K562 (cell line): ENCODE measurements around the gene CPSF2. TPM values are rescaled to one million over a fixed set of nuclear protein-coding genes. Genes with fewer than 3 reads are reported as not detected.

Experiments used
- C11orf30 ChIP-seq: fragments of 450-650 bp; IDR thresholded peaks from 2 replicates; pipeline ENCODE4 v1.6.1; 2016; ENCODE audit warnings: low read depth, mild to moderate bottlenecking
- CBFB ChIP-seq: sonication (generic); formaldehyde crosslinking; IDR thresholded peaks from 2 replicates; pipeline ENCODE4 v1.4.0; 2020; ENCODE audit warnings: mild to moderate bottlenecking, missing genetic modification reagents
- CCAR2 ChIP-seq: fragments of 200-400 bp; formaldehyde crosslinking; IDR thresholded peaks from 2 replicates; pipeline ENCODE4 v1.6.1; 2017; ENCODE audit warnings: mild to moderate bottlenecking, low read depth, low read length
- EGR1 ChIP-seq: fragments of 450-650 bp; conservative IDR thresholded peaks from 2 replicates; pipeline ENCODE4 v1.6.1; 2017; ENCODE audit warnings: mild to moderate bottlenecking
- MEF2D ChIP-seq: conservative IDR thresholded peaks from 2 replicates; pipeline ENCODE4 v1.6.1; 2016; ENCODE audit warnings: low read depth, missing genetic modification characterization, missing compliant biosample characterization
- NFE2L1 ChIP-seq: fragments of 450-650 bp; IDR thresholded peaks from 2 replicates; pipeline ENCODE4 v1.6.1; 2016; ENCODE audit warnings: missing genetic modification characterization, low read depth, mild to moderate bottlenecking, missing compliant biosample characterization, moderate library complexity, borderline replicate concordance
- PHF21A ChIP-seq: fragments of 450-650 bp; IDR thresholded peaks from 2 replicates; pipeline ENCODE4 v1.6.1; 2017; ENCODE audit warnings: low read depth, borderline replicate concordance
- PTRF ChIP-seq: fragments of 450-650 bp; IDR thresholded peaks from 2 replicates; pipeline ENCODE4 v1.6.1; 2016; ENCODE audit warnings: mild to moderate bottlenecking, missing genetic modification characterization, missing compliant biosample characterization
- RHOXF2B ChIP-seq: fragments of 250-450 bp; sonication (Bioruptor Pico); conservative IDR thresholded peaks from 2 replicates; pipeline ENCODE4 v1.5.1; 2021
- SETDB1 ChIP-seq: IDR thresholded peaks from one replicate; pipeline ENCODE4 v1.6.1; 2012; ENCODE audit warnings: low read length, control low read depth, inconsistent platforms
- SMARCC2 ChIP-seq: fragments of 450-650 bp; IDR thresholded peaks from 2 replicates; pipeline ENCODE4 v1.6.1; 2017; ENCODE audit warnings: antibody characterized with exemption, moderate library complexity, mild to moderate bottlenecking, low read depth
- XRCC5 ChIP-seq: fragments of 200-400 bp; formaldehyde crosslinking; IDR thresholded peaks from 2 replicates; pipeline ENCODE4 v1.6.1; 2017; ENCODE audit warnings: low read depth, mild to moderate bottlenecking, low read length
- ZNF780A ChIP-seq: fragments of 250-450 bp; sonication (Bioruptor Pico); IDR thresholded peaks from 2 replicates; pipeline ENCODE4 v1.5.0; 2021; ENCODE audit warnings: mild to moderate bottlenecking
- polyA plus RNA-seq, 8 experiments: library from polyadenylated mRNA; depleted of rRNA in 4 of 8; stranded (reverse) in 5 of 8; unstranded in 3 of 8; fragments of >200 nt; fragmentation: Nextera tagmentation in 2 of 8; fragmentation: Illumina TruSeq in 1 of 8; extraction: Ambion mirVana in 2 of 8; extraction: Trizol in 1 of 8; gene quantifications; 2 replicates each; pipeline versions ENCODE4 v1.2.1 to v1.2.3, GENCODE V29; 2011 to 2014; ENCODE audit warnings: inconsistent platforms in 1 of 8, missing spikeins in 1 of 8
- total RNA-seq, 7 experiments: library from RNA; depleted of rRNA in 6 of 7; stranded (reverse); fragments of >200 nt in 6 of 7; fragmentation: Illumina TruSeq in 2 of 7; extraction: Trizol in 2 of 7; gene quantifications; 2 replicates each; pipeline versions ENCODE4 v1.2.1 to v1.2.3, GENCODE V29; 2011 to 2021; ENCODE audit warnings: low replicate concordance in 1 of 7
- TF ChIP-seq, protein P1 (sequence below), 2 experiments: fragments of 450-650 bp; IDR thresholded peaks; 2 replicates each; pipeline ENCODE4 v1.6.1; 2016; ENCODE audit warnings: mild to moderate bottlenecking in 2 of 2, borderline replicate concordance in 1 of 2, low read depth in 1 of 2, moderate library complexity in 1 of 2
- TF ChIP-seq, protein P2 (sequence below): fragments of 250-450 bp; sonication (Bioruptor Pico); IDR thresholded peaks from 2 replicates; pipeline ENCODE4 v1.5.0; 2021
- TF ChIP-seq, protein P3 (sequence below): fragments of 450-650 bp; IDR thresholded peaks from 2 replicates; pipeline ENCODE4 v1.6.1; 2016; ENCODE audit warnings: antibody characterized with exemption

CPSF2 gene
- total and polyA plus RNA-seq, 9 of the 15 experiments (the other 6 are each of a cell fraction or from before 2014, with no cell fraction given) = 20.8 to 71.3 (median 49.0) TPM

DNA sequence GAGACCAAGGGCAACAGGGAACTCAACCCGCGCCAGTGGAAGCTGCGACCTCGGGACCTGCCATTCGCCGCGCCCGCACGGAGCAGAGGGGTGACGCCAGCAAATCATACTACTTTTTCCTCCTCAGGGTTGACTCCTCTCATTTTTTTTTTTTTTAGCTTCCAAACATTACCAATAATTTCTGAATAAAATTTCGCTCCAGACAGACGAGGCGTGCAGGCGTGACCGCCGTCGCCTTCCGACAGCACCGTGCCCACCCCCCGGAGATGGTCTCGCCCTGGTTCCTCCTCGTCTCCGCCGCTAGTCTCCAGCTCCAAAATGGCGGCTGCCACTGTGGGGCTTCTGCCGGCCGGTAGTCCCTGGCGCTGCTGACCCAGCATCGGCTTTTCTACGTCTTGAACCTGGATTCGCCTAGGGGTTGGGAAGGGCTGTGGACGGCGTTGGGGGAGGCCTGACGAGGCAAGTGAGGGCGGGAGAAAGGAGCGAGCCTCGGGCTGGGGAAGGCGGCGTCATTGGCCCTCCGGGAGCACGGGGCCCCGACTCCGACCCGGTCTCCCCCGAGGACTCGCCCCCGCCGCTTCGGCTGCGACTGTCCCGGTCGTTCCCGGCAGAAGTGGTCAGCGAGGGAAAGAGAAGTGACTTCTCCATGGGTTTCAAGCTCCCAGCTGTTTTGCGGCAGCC lies at the start of gene CPSF2, which contains the start of gene NDUFB1 (continued):
- TF ChIP-seq, protein P1, sequence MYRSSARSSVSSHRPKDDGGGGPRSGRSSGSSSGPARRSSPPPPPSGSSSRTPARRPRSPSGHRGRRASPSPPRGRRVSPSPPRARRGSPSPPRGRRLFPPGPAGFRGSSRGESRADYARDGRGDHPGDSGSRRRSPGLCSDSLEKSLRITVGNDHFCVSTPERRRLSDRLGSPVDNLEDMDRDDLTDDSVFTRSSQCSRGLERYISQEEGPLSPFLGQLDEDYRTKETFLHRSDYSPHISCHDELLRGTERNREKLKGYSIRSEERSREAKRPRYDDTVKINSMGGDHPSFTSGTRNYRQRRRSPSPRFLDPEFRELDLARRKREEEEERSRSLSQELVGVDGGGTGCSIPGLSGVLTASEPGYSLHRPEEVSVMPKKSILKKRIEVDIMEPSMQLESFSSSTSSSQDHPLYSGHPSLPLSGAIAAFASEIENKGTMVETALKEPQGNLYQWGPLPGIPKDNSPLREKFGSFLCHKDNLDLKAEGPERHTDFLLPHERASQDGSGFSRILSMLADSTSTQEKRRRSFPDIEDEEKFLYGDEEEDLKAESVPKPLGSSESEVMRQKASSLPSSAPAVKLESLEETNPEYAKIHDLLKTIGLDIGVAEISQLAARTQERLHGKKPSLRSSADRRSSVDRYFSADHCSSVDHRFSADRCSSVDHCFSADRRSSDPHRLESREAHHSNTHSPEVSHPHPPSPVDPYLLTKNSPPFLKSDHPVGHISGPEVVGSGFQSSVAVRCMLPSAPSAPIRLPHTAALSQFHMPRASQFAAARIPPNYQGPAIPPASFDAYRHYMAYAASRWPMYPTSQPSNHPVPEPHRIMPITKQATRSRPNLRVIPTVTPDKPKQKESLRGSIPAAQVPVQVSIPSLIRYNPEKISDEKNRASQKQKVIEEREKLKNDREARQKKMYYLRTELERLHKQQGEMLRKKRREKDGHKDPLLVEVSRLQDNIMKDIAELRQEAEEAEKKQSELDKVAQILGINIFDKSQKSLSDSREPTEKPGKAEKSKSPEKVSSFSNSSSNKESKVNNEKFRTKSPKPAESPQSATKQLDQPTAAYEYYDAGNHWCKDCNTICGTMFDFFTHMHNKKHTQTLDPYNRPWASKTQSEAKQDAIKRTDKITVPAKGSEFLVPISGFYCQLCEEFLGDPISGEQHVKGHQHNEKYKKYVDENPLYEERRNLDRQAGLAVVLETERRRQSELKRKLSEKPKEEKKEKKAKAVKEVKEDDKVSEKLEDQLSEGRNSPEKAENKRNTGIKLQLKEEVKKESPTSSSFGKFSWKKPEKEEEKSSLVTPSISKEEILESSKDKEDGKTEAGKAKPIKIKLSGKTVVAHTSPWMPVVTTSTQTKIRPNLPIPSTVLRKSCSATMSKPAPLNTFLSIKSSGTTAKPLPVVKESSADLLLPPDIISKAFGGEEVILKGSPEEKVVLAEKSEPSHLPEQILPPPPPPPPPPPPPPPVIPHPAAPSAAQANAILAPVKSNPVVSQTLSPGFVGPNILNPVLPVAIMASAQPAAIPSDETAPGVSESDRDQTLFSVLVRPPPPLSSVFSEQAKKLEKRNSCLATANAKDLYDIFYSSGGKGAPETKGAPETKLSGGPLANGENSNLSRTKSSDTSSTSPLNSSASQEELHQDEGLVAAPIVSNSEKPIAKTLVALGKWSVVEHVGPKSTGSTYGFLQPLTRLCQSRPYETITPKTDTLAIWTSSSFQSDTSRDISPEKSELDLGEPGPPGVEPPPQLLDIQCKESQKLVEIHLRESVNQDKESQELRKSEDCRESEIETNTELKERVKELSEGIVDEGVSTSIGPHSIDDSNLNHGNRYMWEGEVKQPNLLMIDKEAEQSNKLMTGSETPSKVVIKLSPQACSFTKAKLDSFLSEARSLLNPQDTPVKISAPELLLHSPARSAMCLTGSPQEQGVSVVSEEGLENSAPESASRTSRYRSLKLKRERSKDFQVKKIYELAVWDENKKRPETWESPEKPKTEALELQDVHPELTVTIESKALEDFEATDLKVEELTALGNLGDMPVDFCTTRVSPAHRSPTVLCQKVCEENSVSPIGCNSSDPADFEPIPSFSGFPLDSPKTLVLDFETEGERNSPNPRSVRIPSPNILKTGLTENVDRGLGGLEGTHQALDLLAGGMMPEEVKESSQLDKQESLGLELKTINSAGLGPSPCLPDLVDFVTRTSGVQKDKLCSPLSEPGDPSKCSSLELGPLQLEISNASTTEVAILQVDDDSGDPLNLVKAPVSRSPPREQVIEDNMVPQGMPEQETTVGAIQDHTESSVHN (IDR thresholded peaks at IDR 0.05; ENCODE audit: borderline replicate concordance in 1 of 2, low read depth in 1 of 2) = no peak
- TF ChIP-seq CCAR2 (no peak), NFE2L1 (tag) (no peak), MEF2D (tag) (no peak), RHOXF2B (CRISPR knock-in tag) (no peak), CBFB (CRISPR knock-in tag) (no peak), PTRF (no peak), SMARCC2 (no peak), ZNF780A (CRISPR knock-in tag) (no peak), PHF21A (no peak), EGR1 (no peak), SETDB1 (no peak), XRCC5 (no peak), C11orf30 (peak; percentile 44; the same call in 1 of the 2 replicates)
- TF ChIP-seq, protein P2, sequence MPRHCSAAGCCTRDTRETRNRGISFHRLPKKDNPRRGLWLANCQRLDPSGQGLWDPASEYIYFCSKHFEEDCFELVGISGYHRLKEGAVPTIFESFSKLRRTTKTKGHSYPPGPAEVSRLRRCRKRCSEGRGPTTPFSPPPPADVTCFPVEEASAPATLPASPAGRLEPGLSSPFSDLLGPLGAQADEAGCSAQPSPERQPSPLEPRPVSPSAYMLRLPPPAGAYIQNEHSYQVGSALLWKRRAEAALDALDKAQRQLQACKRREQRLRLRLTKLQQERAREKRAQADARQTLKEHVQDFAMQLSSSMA (CRISPR knock-in tag) = 0 out of 2 replicates have a peak, but pooled peaks have one; percentile 35
- TF ChIP-seq, protein P3, sequence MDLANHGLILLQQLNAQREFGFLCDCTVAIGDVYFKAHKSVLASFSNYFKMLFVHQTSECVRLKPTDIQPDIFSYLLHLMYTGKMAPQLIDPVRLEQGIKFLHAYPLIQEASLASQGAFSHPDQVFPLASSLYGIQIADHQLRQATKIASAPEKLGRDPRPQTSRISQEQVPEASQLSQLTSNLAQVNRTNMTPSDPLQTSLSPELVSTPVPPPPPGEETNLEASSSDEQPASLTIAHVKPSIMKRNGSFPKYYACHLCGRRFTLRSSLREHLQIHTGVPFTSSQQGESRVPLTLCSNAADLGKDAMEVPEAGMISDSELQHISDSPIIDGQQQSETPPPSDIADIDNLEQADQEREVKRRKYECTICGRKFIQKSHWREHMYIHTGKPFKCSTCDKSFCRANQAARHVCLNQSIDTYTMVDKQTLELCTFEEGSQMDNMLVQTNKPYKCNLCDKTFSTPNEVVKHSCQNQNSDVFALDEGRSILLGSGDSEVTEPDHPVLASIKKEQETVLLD = no peak
